OCI-LY7 (cell line): Measurements from ENCODE around the gene PAQR5. TPM values are rescaled to one million over a fixed set of nuclear protein-coding genes. Genes with fewer than 3 reads are reported as not detected.

Source experiments
- BruUV-seq: library from RNA; stranded (reverse); fragments of 400-500 nt; replicated peaks from 2 replicates; lab custom pipeline; 2021; lab: Mats Ljungman, UMichigan
- CTCF ChIA-PET: fragments of 300-600 bp; sonication (Branson Sonifier 250); formaldehyde crosslinking; loops from one replicate; lab custom pipeline; 2022; ENCODE audit warnings: antibody characterized with exemption; ENCODE audit not compliant: unreplicated experiment; lab: Charles Lee
- POLR2A ChIA-PET: fragments of 300-600 bp; sonication (Branson Sonifier 250); formaldehyde crosslinking; loops from one replicate; lab custom pipeline; 2022; ENCODE audit warnings: antibody characterized with exemption; lab: Charles Lee
- DNase-seq: peaks from one replicate; pipeline ENCODE4 v3.0.0-alpha.2; 2015; ENCODE audit warnings: low spot score
- H2AFZ ChIP-seq: fragments of 200-600 bp; sonication (generic), shearing (Covaris generic); 2 replicates; pipeline ENCODE4 v1.6.1; 2014; ENCODE audit warnings: mild to moderate bottlenecking, antibody characterized with exemption, low read length, moderate library complexity
- H3K27ac ChIP-seq: fragments of 200-600 bp; sonication (generic); 2 replicates; pipeline ENCODE4 v1.5.1; 2014; ENCODE audit warnings: mixed run types, low read depth, mild to moderate bottlenecking, moderate library complexity, low read length, inconsistent platforms; ENCODE audit not compliant: poor library complexity, severe bottlenecking
- H3K36me3 ChIP-seq: fragments of 200-600 bp; sonication (generic); 2 replicates; pipeline ENCODE4 v1.6.1; 2014; ENCODE audit warnings: mild to moderate bottlenecking, antibody characterized with exemption, low read length, moderate library complexity, mixed read lengths; ENCODE audit not compliant: insufficient read depth
- H3K4me1 ChIP-seq: fragments of 200-600 bp; sonication (generic); 2 replicates; pipeline ENCODE4 v1.5.1; 2014; ENCODE audit warnings: mild to moderate bottlenecking, low read length; ENCODE audit not compliant: insufficient read depth, poor library complexity, severe bottlenecking
- H3K4me2 ChIP-seq: fragments of 200-600 bp; sonication (generic); 2 replicates; pipeline ENCODE4 v1.6.1; 2014; ENCODE audit warnings: mild to moderate bottlenecking, low read length
- H3K4me3 ChIP-seq: fragments of 200-600 bp; sonication (generic); 2 replicates; pipeline ENCODE4 v1.5.1; 2014; ENCODE audit warnings: mild to moderate bottlenecking, low read depth, low read length; ENCODE audit not compliant: poor library complexity, severe bottlenecking
- H3K79me2 ChIP-seq: fragments of 200-600 bp; sonication (generic); 2 replicates; pipeline ENCODE4 v1.6.1; 2016; ENCODE audit warnings: low read depth, mild to moderate bottlenecking, low read length, moderate library complexity, mixed read lengths; ENCODE audit not compliant: insufficient read depth
- H3K9me2 ChIP-seq: fragments of 200-600 bp; sonication (generic); 2 replicates; pipeline ENCODE4 v1.6.1; 2016; ENCODE audit warnings: mild to moderate bottlenecking, low read length, mixed read lengths; ENCODE audit not compliant: insufficient read depth
- H3K9me3 ChIP-seq: fragments of 200-600 bp; sonication (generic); 2 replicates; pipeline ENCODE4 v1.6.1; 2014; ENCODE audit warnings: mild to moderate bottlenecking, mixed run types, low read length, mixed read lengths
- H4K20me1 ChIP-seq: fragments of 200-600 bp; sonication (generic); 2 replicates; pipeline ENCODE4 v1.6.1; 2014; ENCODE audit warnings: mild to moderate bottlenecking, antibody characterized with exemption, low read length, moderate library complexity, mixed read lengths; ENCODE audit not compliant: insufficient read depth
- EZH2phosphoT487 ChIP-seq: fragments of 200-600 bp; sonication (generic); IDR thresholded peaks from 2 replicates; pipeline ENCODE4 v1.6.1; 2018; ENCODE audit warnings: low read depth, borderline replicate concordance, mild to moderate bottlenecking, mixed run types, antibody characterized with exemption, low read length, moderate library complexity, mixed read lengths
- intact Hi-C: fragments of 100-400 bp; cut with micrococcal nuclease; formaldehyde crosslinking; loops from one replicate; pipeline ENCODE4 v1.10.0; 2022; ENCODE audit not compliant: unreplicated experiment
- total RNA-seq, 2 experiments: library from RNA; depleted of rRNA in 1 of 2; stranded (reverse); fragments of >200 nt in 1 of 2; shearing (Covaris generic) in 1 of 2; gene quantifications; 2 replicates each; pipeline ENCODE4 v1.2.3, GENCODE V29; 2014 to 2022
- TF ChIP-seq, protein P1 (sequence below): fragments of 200-600 bp; sonication (generic); conservative IDR thresholded peaks from 2 replicates; pipeline ENCODE4 v1.5.1; 2014; ENCODE audit warnings: mild to moderate bottlenecking, antibody characterized with exemption, low read length, moderate library complexity, mixed read lengths

The PAQR5 gene
- total RNA-seq, 2 experiments from 2014 or later, result not detected

DNA sequence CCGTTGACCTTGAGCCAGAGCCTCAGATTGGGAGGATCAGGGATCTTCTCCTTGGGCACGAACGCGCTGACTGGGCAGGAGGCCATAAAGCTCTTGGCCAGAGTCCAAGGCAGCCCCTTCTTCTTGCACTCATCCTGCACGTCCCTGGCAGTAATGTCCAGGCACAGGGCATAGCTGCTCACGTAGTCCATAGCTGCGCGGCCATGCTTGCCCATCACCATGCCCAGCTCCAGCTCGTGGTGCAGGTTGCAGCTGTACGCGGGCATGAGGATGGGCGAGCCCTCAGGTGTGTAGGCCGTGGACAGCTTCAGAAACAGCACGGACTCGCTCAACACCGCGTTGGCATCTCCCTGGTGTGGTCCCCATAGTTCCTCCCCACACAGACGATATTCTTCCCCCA is 136.0 kb downstream of the PAQR5 start:
- Histone ChIP-seq H3K4me1 (no peaks in the 10 kb centered on the region), H4K20me1 (no peaks in the 10 kb centered on the region; the same call in 1 of the 2 replicates), H3K27ac (no peak overlapping the region), H3K4me2 (no peak overlapping the region), H3K4me3 (no peak overlapping the region), H3K36me3 (peaks cover 98% of the 10 kb centered on the region), H3K9me3 (no peaks in the 10 kb centered on the region), H3K9me2 (no peaks in the 10 kb centered on the region), H2AFZ (no peak overlapping the region), H3K79me2 (no peaks in the 10 kb centered on the region)
- BruUV-seq, result no TSS peak
- DNase-seq, result no peak
- POLR2A ChIA-PET, result no interaction called here
- CTCF ChIA-PET, result no interaction called here
- TF ChIP-seq EZH2phosphoT487, result no peak
- TF ChIP-seq, protein P1, sequence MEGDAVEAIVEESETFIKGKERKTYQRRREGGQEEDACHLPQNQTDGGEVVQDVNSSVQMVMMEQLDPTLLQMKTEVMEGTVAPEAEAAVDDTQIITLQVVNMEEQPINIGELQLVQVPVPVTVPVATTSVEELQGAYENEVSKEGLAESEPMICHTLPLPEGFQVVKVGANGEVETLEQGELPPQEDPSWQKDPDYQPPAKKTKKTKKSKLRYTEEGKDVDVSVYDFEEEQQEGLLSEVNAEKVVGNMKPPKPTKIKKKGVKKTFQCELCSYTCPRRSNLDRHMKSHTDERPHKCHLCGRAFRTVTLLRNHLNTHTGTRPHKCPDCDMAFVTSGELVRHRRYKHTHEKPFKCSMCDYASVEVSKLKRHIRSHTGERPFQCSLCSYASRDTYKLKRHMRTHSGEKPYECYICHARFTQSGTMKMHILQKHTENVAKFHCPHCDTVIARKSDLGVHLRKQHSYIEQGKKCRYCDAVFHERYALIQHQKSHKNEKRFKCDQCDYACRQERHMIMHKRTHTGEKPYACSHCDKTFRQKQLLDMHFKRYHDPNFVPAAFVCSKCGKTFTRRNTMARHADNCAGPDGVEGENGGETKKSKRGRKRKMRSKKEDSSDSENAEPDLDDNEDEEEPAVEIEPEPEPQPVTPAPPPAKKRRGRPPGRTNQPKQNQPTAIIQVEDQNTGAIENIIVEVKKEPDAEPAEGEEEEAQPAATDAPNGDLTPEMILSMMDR, result no peak
- intact Hi-C loops, result no loop called here

DNA sequence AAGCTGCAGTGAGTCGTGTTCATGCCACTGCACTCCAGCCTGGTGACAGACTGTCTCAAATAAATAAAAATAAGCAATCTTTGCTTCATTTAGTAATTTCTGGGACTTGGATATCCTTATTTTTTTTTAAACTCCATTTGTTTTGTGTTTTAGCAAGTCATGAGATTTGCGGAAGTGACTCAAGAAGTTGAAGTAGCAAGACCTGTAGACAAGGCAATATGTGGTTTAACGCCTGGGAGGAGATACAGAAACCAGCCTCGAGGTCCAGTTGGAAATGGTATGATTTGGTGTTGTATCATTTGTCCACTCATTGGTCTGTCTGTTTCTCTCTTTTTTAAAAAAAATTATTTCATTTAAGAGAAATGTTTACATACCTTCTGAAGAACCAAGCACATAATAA is 137.3 kb downstream of the PAQR5 start:
- POLR2A ChIA-PET, result interaction anchor here (1.0 to 1.7 kb wide), 2 partner anchors 9 to 16 kb away, joined by 3 to 5 read pairs; no protein-coding TSS in a partner anchor
- Histone ChIP-seq H4K20me1 (no peaks in the 10 kb centered on the region; the same call in 1 of the 2 replicates), H3K9me3 (no peaks in the 10 kb centered on the region), H2AFZ (no peak overlapping the region), H3K27ac (no peak overlapping the region), H3K4me1 (no peaks in the 10 kb centered on the region), H3K4me3 (no peak overlapping the region), H3K36me3 (peaks cover 97% of the 10 kb centered on the region), H3K79me2 (no peaks in the 10 kb centered on the region), H3K9me2 (no peaks in the 10 kb centered on the region), H3K4me2 (no peak overlapping the region)
- no TSS peak for BruUV-seq
- CTCF ChIA-PET, result no interaction called here
- intact Hi-C loops, result no loop called here
- no peak for TF ChIP-seq EZH2phosphoT487
- TF ChIP-seq, protein P1, result no peak
- DNase-seq, result no peak

DNA sequence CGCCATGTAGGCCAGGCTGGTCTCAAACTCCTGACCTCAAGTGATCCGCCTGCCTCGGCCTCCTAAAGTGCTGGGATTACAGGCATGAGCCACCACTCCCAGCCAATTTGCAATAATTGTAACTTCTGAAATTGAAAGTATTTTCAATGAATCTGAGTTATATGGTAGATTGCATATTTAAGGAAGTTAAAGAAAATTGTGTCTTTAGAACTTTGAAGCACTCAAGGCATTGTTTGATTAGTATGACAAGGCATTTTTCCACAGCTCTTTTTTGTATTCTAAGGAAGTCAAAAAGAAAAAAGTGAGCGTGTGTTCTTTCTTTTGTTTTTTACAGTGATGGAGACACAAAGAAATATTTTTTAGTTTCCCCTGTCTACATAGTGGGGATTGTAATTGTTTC is 138.2 kb downstream of the PAQR5 start:
- Histone ChIP-seq H3K4me2 (no peak overlapping the region), H3K9me2 (no peaks in the 10 kb centered on the region), H3K4me3 (no peak overlapping the region), H3K4me1 (no peaks in the 10 kb centered on the region), H3K36me3 (peaks cover 98% of the 10 kb centered on the region), H3K9me3 (no peaks in the 10 kb centered on the region), H2AFZ (no peak overlapping the region), H4K20me1 (no peaks in the 10 kb centered on the region), H3K27ac (no peak overlapping the region), H3K79me2 (no peaks in the 10 kb centered on the region)
- ChIA-PET CTCF (no interaction called here), POLR2A (interaction anchor here (1.0 to 1.7 kb wide), 2 partner anchors 8 to 15 kb away, joined by 3 to 5 read pairs; no protein-coding TSS in a partner anchor)
- intact Hi-C loops, result no loop called here
- no TSS peak for BruUV-seq
- no peak for DNase-seq
- TF ChIP-seq, protein P1, result no peak
- TF ChIP-seq EZH2phosphoT487, result no peak
